Measurements from ENCODE around the gene GCGR. TPM values are rescaled to one million over a fixed set of nuclear protein-coding genes. Genes with fewer than 3 reads are reported as not detected.

Gene GCGR
- total and polyA plus RNA-seq, 10 of the 15 experiments (the other 5 are each of a cell fraction or from before 2014, with no cell fraction given) = not detected

- TF ChIP-seq, protein P1, sequence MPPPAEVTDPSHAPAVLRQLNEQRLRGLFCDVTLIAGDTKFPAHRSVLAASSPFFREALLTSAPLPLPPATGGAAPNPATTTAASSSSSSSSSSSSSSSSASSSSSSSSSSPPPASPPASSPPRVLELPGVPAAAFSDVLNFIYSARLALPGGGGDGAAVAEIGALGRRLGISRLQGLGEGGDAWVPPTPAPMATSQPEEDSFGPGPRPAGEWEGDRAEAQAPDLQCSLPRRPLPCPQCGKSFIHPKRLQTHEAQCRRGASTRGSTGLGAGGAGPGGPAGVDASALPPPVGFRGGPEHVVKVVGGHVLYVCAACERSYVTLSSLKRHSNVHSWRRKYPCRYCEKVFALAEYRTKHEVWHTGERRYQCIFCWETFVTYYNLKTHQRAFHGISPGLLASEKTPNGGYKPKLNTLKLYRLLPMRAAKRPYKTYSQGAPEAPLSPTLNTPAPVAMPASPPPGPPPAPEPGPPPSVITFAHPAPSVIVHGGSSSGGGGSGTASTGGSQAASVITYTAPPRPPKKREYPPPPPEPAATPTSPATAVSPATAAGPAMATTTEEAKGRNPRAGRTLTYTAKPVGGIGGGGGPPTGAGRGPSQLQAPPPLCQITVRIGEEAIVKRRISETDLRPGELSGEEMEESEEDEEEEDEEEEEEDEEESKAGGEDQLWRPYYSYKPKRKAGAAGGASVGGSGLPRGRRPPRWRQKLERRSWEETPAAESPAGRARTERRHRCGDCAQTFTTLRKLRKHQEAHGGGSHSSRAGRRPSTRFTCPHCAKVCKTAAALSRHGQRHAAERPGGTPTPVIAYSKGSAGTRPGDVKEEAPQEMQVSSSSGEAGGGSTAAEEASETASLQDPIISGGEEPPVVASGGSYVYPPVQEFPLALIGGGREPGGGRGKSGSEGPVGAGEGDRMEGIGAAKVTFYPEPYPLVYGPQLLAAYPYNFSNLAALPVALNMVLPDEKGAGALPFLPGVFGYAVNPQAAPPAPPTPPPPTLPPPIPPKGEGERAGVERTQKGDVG (CRISPR knock-in tag; IDR thresholded peaks at IDR 0.05) = peak; percentile 78; the same call in 1 of the 2 replicates
- TF ChIP-seq BCL3 (IDR thresholded peaks at IDR 0.05; ENCODE audit: borderline replicate concordance, insufficient read depth, low read depth, low read length, poor library complexity, severe bottlenecking) = peak; percentile 55
- TF ChIP-seq NR2F1 (conservative IDR thresholded peaks at IDR 0.05) = peak; percentile 93
- no peak for TF ChIP-seq RAD51 (IDR thresholded peaks at IDR 0.05)
- no peak for TF ChIP-seq MTA3 (IDR thresholded peaks at IDR 0.05; ENCODE audit: borderline replicate concordance, low read length)
- TF ChIP-seq CTCF (IDR thresholded peaks at IDR 0.05 in 2 of 3, conservative IDR thresholded peaks at IDR 0.05 in 1 of 3; ENCODE audit: control insufficient read depth in 2 of 3, extremely low read depth in 1 of 3, insufficient read depth in 1 of 3, low read depth in 3 of 3, low read length in 3 of 3) = no peak
- no peak for TF ChIP-seq TBL1XR1 (IDR thresholded peaks at IDR 0.05; ENCODE audit: low read depth, low read length)
- TF ChIP-seq, protein P2, sequence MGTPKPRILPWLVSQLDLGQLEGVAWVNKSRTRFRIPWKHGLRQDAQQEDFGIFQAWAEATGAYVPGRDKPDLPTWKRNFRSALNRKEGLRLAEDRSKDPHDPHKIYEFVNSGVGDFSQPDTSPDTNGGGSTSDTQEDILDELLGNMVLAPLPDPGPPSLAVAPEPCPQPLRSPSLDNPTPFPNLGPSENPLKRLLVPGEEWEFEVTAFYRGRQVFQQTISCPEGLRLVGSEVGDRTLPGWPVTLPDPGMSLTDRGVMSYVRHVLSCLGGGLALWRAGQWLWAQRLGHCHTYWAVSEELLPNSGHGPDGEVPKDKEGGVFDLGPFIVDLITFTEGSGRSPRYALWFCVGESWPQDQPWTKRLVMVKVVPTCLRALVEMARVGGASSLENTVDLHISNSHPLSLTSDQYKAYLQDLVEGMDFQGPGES (IDR thresholded peaks at IDR 0.05) = peak; percentile 99
- peak in 1 of 2 experiments; percentile 64; a peak in 1 of 4 replicates for TF ChIP-seq CEBPB (IDR thresholded peaks at IDR 0.05; ENCODE audit: borderline replicate concordance in 1 of 2, low read depth in 2 of 2, low read length in 2 of 2)
- no peak for TF ChIP-seq NFIC (IDR thresholded peaks at IDR 0.05; ENCODE audit: low read depth, low read length)
- TF ChIP-seq RUNX3 (IDR thresholded peaks at IDR 0.05; ENCODE audit: low read length) = peak; percentile 40
- peak; percentile 34; the same call in 1 of the 2 replicates for TF ChIP-seq IRF4 (IDR thresholded peaks at IDR 0.05; ENCODE audit: low read depth, low read length)
- peak; percentile 86 for TF ChIP-seq ATF3 (IDR thresholded peaks at IDR 0.05; ENCODE audit: borderline replicate concordance, extremely low read depth, low read depth, low read length)
- TF ChIP-seq PKNOX1 (IDR thresholded peaks at IDR 0.05) = peak; percentile 79
- no peak for TF ChIP-seq CBX5 (IDR thresholded peaks at IDR 0.05; ENCODE audit: low read depth)
- TF ChIP-seq GATAD2B (conservative IDR thresholded peaks at IDR 0.05; ENCODE audit: low read depth) = peak; percentile 85
- no peak for TF ChIP-seq BRCA1 (IDR thresholded peaks at IDR 0.05; ENCODE audit: low read depth, low read length)
- no peak for TF ChIP-seq KDM1A (IDR thresholded peaks at IDR 0.05; ENCODE audit: borderline replicate concordance)
- peak; percentile 93 for TF ChIP-seq CREB1 (IDR thresholded peaks at IDR 0.05; ENCODE audit: low read depth)
- TF ChIP-seq SUPT20H (IDR thresholded peaks at IDR 0.05; ENCODE audit: borderline replicate concordance, control insufficient read depth, low read depth, low read length) = no peak
These were observed 57.0 kb downstream of the GCGR start (continued) for GRCh38 chr17:81860756-81861568.
